ENCODE results near the gene NDUFA3. TPM values are rescaled to one million over a fixed set of nuclear protein-coding genes. Genes with fewer than 3 reads are reported as not detected.
A peak's percentile ranks its signal among the peaks of the same experiment; 100 is the strongest.

NDUFA3 gene
- total and polyA plus RNA-seq, 2 of the 13 experiments (the other 11 are each of a cell fraction or from before 2014, with no cell fraction given), result 31.6 to 75.4 TPM

GRCh38 chr19:54095859-54096616, 6.6 kb upstream of the NDUFA3 start (continued):
- TF ChIP-seq ZNF619 (CRISPR knock-in tag; IDR thresholded peaks at IDR 0.05), result 0 out of 2 replicates have a peak, but pooled peaks have one; percentile 40
- TF ChIP-seq, protein P1, sequence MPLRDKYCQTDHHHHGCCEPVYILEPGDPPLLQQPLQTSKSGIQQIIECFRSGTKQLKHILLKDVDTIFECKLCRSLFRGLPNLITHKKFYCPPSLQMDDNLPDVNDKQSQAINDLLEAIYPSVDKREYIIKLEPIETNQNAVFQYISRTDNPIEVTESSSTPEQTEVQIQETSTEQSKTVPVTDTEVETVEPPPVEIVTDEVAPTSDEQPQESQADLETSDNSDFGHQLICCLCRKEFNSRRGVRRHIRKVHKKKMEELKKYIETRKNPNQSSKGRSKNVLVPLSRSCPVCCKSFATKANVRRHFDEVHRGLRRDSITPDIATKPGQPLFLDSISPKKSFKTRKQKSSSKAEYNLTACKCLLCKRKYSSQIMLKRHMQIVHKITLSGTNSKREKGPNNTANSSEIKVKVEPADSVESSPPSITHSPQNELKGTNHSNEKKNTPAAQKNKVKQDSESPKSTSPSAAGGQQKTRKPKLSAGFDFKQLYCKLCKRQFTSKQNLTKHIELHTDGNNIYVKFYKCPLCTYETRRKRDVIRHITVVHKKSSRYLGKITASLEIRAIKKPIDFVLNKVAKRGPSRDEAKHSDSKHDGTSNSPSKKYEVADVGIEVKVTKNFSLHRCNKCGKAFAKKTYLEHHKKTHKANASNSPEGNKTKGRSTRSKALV (CRISPR knock-in tag; IDR thresholded peaks at IDR 0.05), result peak; percentile 79
- TF ChIP-seq ZNF468 (CRISPR knock-in tag; IDR thresholded peaks at IDR 0.05), result peak; percentile 81; the same call in 1 of the 2 replicates
- TF ChIP-seq ZSCAN22 (CRISPR knock-in tag; IDR thresholded peaks at IDR 0.05), result peak; percentile 84
- 0 out of 2 replicates have a peak, but pooled peaks have one; percentile 53 for TF ChIP-seq HOXD1 (CRISPR knock-in tag; IDR thresholded peaks at IDR 0.05)
- peak; percentile 77; the same call in 1 of the 2 replicates for TF ChIP-seq NFKB2 (CRISPR knock-in tag; IDR thresholded peaks at IDR 0.05; ENCODE audit: borderline replicate concordance)
- peak; percentile 95 for TF ChIP-seq ATF7-NPFF (CRISPR knock-in tag; IDR thresholded peaks at IDR 0.05; ENCODE audit: low read depth)
- TF ChIP-seq ZNF274 (CRISPR knock-in tag; IDR thresholded peaks at IDR 0.05), result peak; percentile 85; the same call in 1 of the 2 replicates
- peak; percentile 67 for TF ChIP-seq ZFX (CRISPR knock-in tag; IDR thresholded peaks at IDR 0.05; ENCODE audit: low read depth)
- peak; percentile 32; the same call in 1 of the 2 replicates for TF ChIP-seq PHF20 (CRISPR knock-in tag; IDR thresholded peaks at IDR 0.05)
- TF ChIP-seq ZNF616 (CRISPR knock-in tag; IDR thresholded peaks at IDR 0.05; ENCODE audit: low read depth), result peak; percentile 71; the same call in 1 of the 2 replicates
- TF ChIP-seq, protein P2, sequence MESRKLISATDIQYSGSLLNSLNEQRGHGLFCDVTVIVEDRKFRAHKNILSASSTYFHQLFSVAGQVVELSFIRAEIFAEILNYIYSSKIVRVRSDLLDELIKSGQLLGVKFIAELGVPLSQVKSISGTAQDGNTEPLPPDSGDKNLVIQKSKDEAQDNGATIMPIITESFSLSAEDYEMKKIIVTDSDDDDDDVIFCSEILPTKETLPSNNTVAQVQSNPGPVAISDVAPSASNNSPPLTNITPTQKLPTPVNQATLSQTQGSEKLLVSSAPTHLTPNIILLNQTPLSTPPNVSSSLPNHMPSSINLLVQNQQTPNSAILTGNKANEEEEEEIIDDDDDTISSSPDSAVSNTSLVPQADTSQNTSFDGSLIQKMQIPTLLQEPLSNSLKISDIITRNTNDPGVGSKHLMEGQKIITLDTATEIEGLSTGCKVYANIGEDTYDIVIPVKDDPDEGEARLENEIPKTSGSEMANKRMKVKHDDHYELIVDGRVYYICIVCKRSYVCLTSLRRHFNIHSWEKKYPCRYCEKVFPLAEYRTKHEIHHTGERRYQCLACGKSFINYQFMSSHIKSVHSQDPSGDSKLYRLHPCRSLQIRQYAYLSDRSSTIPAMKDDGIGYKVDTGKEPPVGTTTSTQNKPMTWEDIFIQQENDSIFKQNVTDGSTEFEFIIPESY (CRISPR knock-in tag; IDR thresholded peaks at IDR 0.05), result peak; percentile 30; the same call in 1 of the 2 replicates
- TF ChIP-seq MTA1 (CRISPR knock-in tag; IDR thresholded peaks at IDR 0.05; ENCODE audit: borderline replicate concordance), result peak; percentile 40; the same call in 1 of the 2 replicates
- TF ChIP-seq ERF (CRISPR knock-in tag; IDR thresholded peaks at IDR 0.05), result peak; percentile 37; the same call in 1 of the 2 replicates
- TF ChIP-seq, protein P3, sequence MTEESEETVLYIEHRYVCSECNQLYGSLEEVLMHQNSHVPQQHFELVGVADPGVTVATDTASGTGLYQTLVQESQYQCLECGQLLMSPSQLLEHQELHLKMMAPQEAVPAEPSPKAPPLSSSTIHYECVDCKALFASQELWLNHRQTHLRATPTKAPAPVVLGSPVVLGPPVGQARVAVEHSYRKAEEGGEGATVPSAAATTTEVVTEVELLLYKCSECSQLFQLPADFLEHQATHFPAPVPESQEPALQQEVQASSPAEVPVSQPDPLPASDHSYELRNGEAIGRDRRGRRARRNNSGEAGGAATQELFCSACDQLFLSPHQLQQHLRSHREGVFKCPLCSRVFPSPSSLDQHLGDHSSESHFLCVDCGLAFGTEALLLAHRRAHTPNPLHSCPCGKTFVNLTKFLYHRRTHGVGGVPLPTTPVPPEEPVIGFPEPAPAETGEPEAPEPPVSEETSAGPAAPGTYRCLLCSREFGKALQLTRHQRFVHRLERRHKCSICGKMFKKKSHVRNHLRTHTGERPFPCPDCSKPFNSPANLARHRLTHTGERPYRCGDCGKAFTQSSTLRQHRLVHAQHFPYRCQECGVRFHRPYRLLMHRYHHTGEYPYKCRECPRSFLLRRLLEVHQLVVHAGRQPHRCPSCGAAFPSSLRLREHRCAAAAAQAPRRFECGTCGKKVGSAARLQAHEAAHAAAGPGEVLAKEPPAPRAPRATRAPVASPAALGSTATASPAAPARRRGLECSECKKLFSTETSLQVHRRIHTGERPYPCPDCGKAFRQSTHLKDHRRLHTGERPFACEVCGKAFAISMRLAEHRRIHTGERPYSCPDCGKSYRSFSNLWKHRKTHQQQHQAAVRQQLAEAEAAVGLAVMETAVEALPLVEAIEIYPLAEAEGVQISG (CRISPR knock-in tag; IDR thresholded peaks at IDR 0.05), result peak; percentile 73
- TF ChIP-seq, protein P4, sequence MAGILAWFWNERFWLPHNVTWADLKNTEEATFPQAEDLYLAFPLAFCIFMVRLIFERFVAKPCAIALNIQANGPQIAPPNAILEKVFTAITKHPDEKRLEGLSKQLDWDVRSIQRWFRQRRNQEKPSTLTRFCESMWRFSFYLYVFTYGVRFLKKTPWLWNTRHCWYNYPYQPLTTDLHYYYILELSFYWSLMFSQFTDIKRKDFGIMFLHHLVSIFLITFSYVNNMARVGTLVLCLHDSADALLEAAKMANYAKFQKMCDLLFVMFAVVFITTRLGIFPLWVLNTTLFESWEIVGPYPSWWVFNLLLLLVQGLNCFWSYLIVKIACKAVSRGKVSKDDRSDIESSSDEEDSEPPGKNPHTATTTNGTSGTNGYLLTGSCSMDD (CRISPR knock-in tag; IDR thresholded peaks at IDR 0.05), result peak; percentile 90; the same call in 1 of the 2 replicates
- TF ChIP-seq THAP7 (CRISPR knock-in tag; IDR thresholded peaks at IDR 0.05), result peak; percentile 46; the same call in 1 of the 2 replicates
- 0 out of 2 replicates have a peak, but pooled peaks have one; percentile 26 for TF ChIP-seq BRD4 (CRISPR knock-in tag; IDR thresholded peaks at IDR 0.05)
- TF ChIP-seq ZNF564 (CRISPR knock-in tag; IDR thresholded peaks at IDR 0.05), result peak; percentile 69; the same call in 1 of the 2 replicates
- peak; percentile 62; the same call in 1 of the 2 replicates for TF ChIP-seq MEIS2 (CRISPR knock-in tag; IDR thresholded peaks at IDR 0.05)
